Measurements from ENCODE around the gene LDLRAD1. TPM values are rescaled to one million over a fixed set of nuclear protein-coding genes. Genes with fewer than 3 reads are reported as not detected.

The LDLRAD1 gene
- total RNA-seq, 1 donor from 2014 or later = 13.7 TPM

GRCh38 chr1:54003249-54003646, 14.7 kb downstream of the LDLRAD1 start:
- intact Hi-C loops (cut with DNase I) = no loop called here
- Histone ChIP-seq H3K4me3 (no peak overlapping the region), H3K9me3 (no peaks in the 10 kb centered on the region), H3K36me3 (no peaks in the 10 kb centered on the region), H3K27ac (no peak overlapping the region), H3K27me3 (ENCODE audit: low read depth) (no peaks in the 10 kb centered on the region), H3K4me1 (no peaks in the 10 kb centered on the region)
- TF ChIP-seq, protein P1, sequence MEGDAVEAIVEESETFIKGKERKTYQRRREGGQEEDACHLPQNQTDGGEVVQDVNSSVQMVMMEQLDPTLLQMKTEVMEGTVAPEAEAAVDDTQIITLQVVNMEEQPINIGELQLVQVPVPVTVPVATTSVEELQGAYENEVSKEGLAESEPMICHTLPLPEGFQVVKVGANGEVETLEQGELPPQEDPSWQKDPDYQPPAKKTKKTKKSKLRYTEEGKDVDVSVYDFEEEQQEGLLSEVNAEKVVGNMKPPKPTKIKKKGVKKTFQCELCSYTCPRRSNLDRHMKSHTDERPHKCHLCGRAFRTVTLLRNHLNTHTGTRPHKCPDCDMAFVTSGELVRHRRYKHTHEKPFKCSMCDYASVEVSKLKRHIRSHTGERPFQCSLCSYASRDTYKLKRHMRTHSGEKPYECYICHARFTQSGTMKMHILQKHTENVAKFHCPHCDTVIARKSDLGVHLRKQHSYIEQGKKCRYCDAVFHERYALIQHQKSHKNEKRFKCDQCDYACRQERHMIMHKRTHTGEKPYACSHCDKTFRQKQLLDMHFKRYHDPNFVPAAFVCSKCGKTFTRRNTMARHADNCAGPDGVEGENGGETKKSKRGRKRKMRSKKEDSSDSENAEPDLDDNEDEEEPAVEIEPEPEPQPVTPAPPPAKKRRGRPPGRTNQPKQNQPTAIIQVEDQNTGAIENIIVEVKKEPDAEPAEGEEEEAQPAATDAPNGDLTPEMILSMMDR (IDR thresholded peaks at IDR 0.05) = no peak
- ATAC-seq (no peak), DNase-seq (no peak)

GRCh38 chr1:54002544-54003248, 15.3 kb downstream of the LDLRAD1 start:
- no peaks in the 10 kb centered on the region for H3K27me3 ChIP-seq (ENCODE audit: low read depth)

GRCh38 chr1:54001591-54001990, 16.4 kb downstream of the LDLRAD1 start:
- H3K4me3 ChIP-seq = no peak overlapping the region
- DNase-seq (no peak), ATAC-seq (peak; percentile 59 to 75)
- TF ChIP-seq, protein P1 (IDR thresholded peaks at IDR 0.05) = no peak
- H3K27me3 ChIP-seq (ENCODE audit: low read depth) = no peaks in the 10 kb centered on the region
- no peaks in the 10 kb centered on the region for H3K4me1 ChIP-seq
- no peak overlapping the region for H3K27ac ChIP-seq
- H3K9me3 ChIP-seq = no peaks in the 10 kb centered on the region
- H3K36me3 ChIP-seq = no peaks in the 10 kb centered on the region
- intact Hi-C loops (cut with DNase I) = no loop called here

More at GRCh38 chr1:54002544-54003248, 15.3 kb downstream of the LDLRAD1 start:
- Histone ChIP-seq H3K4me3 (no peak overlapping the region), H3K9me3 (no peaks in the 10 kb centered on the region), H3K4me1 (no peaks in the 10 kb centered on the region), H3K36me3 (no peaks in the 10 kb centered on the region), H3K27ac (no peak overlapping the region)
- DNase-seq (no peak), ATAC-seq (peak in 1 of 2 donors; percentile 24)
- intact Hi-C loops (cut with DNase I) = no loop called here
- TF ChIP-seq, protein P1 (IDR thresholded peaks at IDR 0.05) = no peak

DNA sequence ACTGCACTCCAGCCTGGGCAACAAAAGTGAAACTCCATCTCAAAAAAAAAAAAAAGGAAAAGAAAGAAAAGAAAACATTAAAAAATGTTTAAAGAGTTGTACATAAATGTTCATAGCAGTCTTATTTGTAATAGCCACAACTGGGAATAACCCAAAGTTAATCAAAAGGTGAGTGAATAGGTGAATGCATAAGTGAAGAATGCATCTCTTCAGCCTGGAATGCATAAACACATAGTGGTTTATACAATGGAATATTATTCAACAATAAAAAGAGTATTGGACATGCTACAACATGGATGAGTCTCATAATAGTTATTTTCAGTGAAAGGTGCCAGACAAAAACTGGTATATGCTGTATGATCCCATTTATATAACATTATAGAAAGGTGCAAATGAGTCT, 18.1 kb downstream of the LDLRAD1 start:
- H3K9me3 ChIP-seq = no peaks in the 10 kb centered on the region
- intact Hi-C loops (cut with DNase I) = no loop called here
- H3K4me1 ChIP-seq = no peaks in the 10 kb centered on the region
- TF ChIP-seq, protein P1 (IDR thresholded peaks at IDR 0.05) = no peak
- no peaks in the 10 kb centered on the region for H3K27me3 ChIP-seq (ENCODE audit: low read depth)
- ATAC-seq (no peak), DNase-seq (no peak)
- no peak overlapping the region for H3K4me3 ChIP-seq
- no peaks in the 10 kb centered on the region for H3K36me3 ChIP-seq
- H3K27ac ChIP-seq = no peak overlapping the region

GRCh38 chr1:53998223-53998622, 19.8 kb downstream of the LDLRAD1 start:
- ATAC-seq (no peak), DNase-seq (no peak)
- no peaks in the 10 kb centered on the region for H3K36me3 ChIP-seq
- H3K27me3 ChIP-seq (ENCODE audit: low read depth) = no peaks in the 10 kb centered on the region
- H3K9me3 ChIP-seq = no peaks in the 10 kb centered on the region
- H3K27ac ChIP-seq = no peak overlapping the region
- H3K4me3 ChIP-seq = no peak overlapping the region
- no peaks in the 10 kb centered on the region for H3K4me1 ChIP-seq
- intact Hi-C loops (cut with DNase I) = no loop called here
- TF ChIP-seq, protein P1 (IDR thresholded peaks at IDR 0.05) = no peak
